ENCODE results near the gene TCEANC2. TPM values are rescaled to one million over a fixed set of nuclear protein-coding genes. Genes with fewer than 3 reads are reported as not detected.
A peak's percentile ranks its signal among the peaks of the same experiment; 100 is the strongest.

TCEANC2 gene
- total RNA-seq, 4 donors from 2014 or later, result 1.9 to 4.3 (median 3.2) TPM

DNA sequence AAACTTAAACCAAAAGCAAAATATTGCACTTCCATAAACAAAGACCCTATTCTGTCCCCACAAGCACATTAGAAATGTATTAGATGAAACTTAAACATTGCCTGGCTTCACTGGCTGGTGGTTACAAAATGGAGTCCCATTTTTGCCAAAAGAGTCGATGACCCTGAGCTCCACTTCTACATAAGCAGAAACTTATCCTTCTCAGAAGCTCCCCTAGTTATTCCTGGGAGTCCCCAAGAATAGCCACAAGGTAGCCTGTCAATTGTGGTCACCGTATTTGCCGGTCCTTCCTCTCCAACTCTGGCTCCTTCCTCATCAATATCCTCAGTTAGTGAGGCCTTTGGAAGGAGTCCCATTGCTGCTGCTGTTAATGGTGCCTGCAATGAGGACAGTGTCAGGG is 62.1 kb downstream of the TCEANC2 start:
- Histone ChIP-seq H3K4me1 (peaks cover 0 to under 1% (median 0%) of the 10 kb centered on the region in 3 donors), H3K36me3 (no peaks in the 10 kb centered on the region), H3K27ac (no peak overlapping the region), H3K4me3 (no peak overlapping the region), H3K9me3 (no peaks in the 10 kb centered on the region), H3K27me3 (peaks cover 0 to 3% (median 0%) of the 10 kb centered on the region in 4 donors)
- TF ChIP-seq, protein P1, sequence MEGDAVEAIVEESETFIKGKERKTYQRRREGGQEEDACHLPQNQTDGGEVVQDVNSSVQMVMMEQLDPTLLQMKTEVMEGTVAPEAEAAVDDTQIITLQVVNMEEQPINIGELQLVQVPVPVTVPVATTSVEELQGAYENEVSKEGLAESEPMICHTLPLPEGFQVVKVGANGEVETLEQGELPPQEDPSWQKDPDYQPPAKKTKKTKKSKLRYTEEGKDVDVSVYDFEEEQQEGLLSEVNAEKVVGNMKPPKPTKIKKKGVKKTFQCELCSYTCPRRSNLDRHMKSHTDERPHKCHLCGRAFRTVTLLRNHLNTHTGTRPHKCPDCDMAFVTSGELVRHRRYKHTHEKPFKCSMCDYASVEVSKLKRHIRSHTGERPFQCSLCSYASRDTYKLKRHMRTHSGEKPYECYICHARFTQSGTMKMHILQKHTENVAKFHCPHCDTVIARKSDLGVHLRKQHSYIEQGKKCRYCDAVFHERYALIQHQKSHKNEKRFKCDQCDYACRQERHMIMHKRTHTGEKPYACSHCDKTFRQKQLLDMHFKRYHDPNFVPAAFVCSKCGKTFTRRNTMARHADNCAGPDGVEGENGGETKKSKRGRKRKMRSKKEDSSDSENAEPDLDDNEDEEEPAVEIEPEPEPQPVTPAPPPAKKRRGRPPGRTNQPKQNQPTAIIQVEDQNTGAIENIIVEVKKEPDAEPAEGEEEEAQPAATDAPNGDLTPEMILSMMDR (IDR thresholded peaks at IDR 0.05), result no peak
- TF ChIP-seq POLR2A (IDR thresholded peaks at IDR 0.05), result no peak
- no peak for DNase-seq
- 88 to 94% methylated on average over 1 to 3 of the region's 3 CpGs for WGBS, 2 donors
- intact Hi-C loops (cut with DNase I), result no loop called here

GRCh38 chr1:54117815-54118563 is 64.6 kb downstream of the TCEANC2 start:
- DNase-seq, result no peak
- TF ChIP-seq POLR2A (IDR thresholded peaks at IDR 0.05), result no peak
- 74 to 79% methylated on average over 9 to 11 of the region's 11 CpGs for WGBS, 2 donors
- Histone ChIP-seq H3K4me1 (peaks cover 6 to 17% (median 11%) of the 10 kb centered on the region in 3 donors), H3K27ac (no peak overlapping the region), H3K27me3 (peaks cover 0 to 13% (median 0%) of the 10 kb centered on the region in 4 donors), H3K9me3 (no peaks in the 10 kb centered on the region), H3K4me3 (no peak overlapping the region), H3K36me3 (no peaks in the 10 kb centered on the region)
- intact Hi-C loops (cut with DNase I), result no loop called here

DNA sequence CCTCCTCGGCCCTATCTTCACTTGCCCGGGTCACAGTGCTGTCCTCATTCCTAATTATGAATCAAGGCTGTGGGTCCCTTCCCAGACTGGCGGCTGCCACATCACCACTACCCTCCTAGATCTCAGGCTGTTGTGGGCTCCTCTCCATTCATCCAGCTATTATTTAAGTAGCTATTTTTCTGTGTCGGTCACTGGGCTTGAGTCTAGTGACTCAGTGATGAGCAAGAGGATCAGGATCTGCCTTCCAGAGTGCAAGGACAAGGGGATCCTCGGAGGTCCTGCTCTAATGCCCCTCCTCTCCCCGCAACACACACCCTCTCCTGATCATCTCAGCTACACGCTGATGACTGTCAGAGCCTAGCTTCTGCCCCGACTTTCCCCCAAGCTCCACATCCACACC is 65.3 kb downstream of the TCEANC2 start:
- H3K27ac ChIP-seq, result no peak overlapping the region
- peaks cover 6 to 17% (median 11%) of the 10 kb centered on the region in 3 donors for H3K4me1 ChIP-seq
- H3K4me3 ChIP-seq, result no peak overlapping the region
- H3K36me3 ChIP-seq, result no peaks in the 10 kb centered on the region
- no peak for TF ChIP-seq POLR2A (IDR thresholded peaks at IDR 0.05)
- TF ChIP-seq, protein P1 (IDR thresholded peaks at IDR 0.05), result no peak
- peaks cover 0 to 13% (median 0%) of the 10 kb centered on the region in 4 donors for H3K27me3 ChIP-seq
- intact Hi-C loops (cut with DNase I), result no loop called here
- H3K9me3 ChIP-seq, result no peaks in the 10 kb centered on the region
- no peak for DNase-seq
- 76 to 82% methylated on average over 8 of the region's 8 CpGs for WGBS, 2 donors

DNA sequence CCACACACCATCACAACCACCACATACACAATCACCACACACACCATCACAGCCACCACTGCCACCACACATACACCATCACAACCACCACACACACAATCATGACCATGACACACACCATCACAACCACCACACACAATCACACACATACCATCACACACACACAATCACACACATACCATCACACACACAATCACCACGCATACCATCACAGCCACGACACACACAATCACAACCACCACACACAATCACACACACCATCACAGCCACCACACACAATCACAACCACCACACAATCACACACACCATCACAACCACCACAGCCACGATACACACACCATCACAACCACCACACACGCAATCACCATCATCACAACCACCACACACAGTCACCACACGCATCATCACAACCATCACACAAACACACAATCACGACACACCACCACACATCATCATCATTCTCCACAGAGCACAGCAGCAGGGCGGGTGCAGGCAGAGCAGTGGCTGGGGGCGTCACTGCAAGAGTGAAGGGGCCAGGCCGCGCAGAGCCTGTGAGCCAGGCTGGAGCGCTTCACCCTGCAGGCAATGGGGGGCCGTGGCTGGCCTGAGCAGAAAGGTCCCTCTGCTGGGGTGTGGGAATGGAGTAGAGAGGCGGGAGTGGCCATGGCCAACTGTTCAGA is 66.8 kb downstream of the TCEANC2 start:
- Histone ChIP-seq H3K27me3 (peaks cover 0 to 13% (median 0%) of the 10 kb centered on the region in 4 donors), H3K4me3 (no peak overlapping the region), H3K27ac (no peak overlapping the region), H3K36me3 (no peaks in the 10 kb centered on the region), H3K4me1 (peaks cover 6 to 17% (median 11%) of the 10 kb centered on the region in 3 donors), H3K9me3 (no peaks in the 10 kb centered on the region)
- intact Hi-C loops (cut with DNase I), result loop anchor here (5.0 kb wide), 1 partner anchor 367 kb away; no protein-coding TSS in a partner anchor
- TF ChIP-seq, protein P1 (IDR thresholded peaks at IDR 0.05), result no peak
- TF ChIP-seq POLR2A (IDR thresholded peaks at IDR 0.05), result no peak
- WGBS, 2 donors, result 90 to 94% methylated on average over 13 of the region's 13 CpGs
- no peak for DNase-seq

DNA sequence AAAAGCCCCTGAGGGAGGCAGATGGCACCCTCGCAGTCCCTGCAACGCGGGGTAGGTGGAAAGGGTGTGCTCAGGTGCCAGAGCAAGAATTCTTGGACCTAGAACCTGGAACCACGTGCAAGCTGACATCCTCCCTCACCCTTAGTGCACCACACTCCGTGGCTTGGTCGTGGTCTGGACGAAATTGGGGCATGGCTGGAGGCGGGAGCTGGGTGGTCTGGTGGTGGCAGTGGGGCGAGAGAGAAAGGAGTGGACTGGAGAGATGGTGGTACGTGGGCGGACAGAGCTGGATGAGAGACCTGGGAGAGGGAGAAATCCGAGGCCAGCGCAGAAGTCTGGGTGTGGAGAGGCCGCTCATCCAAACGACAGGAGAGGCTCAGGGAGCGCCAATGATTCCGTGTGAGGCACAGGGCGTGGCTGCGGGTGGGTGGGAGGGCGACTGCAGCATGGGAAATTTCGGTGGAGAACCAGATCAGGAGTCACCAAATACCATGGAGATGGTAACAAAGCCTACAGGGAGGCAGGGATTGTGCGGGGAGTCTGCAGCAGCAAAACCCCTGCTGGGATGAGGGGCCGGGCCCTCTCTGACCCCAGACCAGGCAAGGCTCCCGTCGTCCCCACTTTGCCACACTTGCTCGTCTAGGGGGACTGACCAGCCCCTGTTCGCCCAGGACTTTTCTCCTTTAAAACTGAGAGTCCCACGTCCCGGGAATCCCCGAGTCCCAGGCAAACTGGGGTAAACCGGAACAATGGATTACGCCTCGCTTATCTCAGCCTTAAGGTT is 67.5 kb downstream of the TCEANC2 start:
- WGBS, 2 donors, result 54 to 61% methylated on average over 19 to 24 of the region's 33 CpGs
- peaks cover 0 to 13% (median 0%) of the 10 kb centered on the region in 4 donors for H3K27me3 ChIP-seq
- H3K27ac ChIP-seq, result no peak overlapping the region
- H3K9me3 ChIP-seq, result no peaks in the 10 kb centered on the region
- H3K4me3 ChIP-seq, result peak overlapping the region in 2 of 4 donors; percentile 11 to 52
- H3K36me3 ChIP-seq, result no peaks in the 10 kb centered on the region
- no peak for DNase-seq
- no peak for TF ChIP-seq POLR2A (IDR thresholded peaks at IDR 0.05)
- intact Hi-C loops (cut with DNase I), result loop anchor here (5.0 kb wide), 1 partner anchor 366 kb away; no protein-coding TSS in a partner anchor
- H3K4me1 ChIP-seq, result peaks cover 6 to 17% (median 11%) of the 10 kb centered on the region in 3 donors

Data from esophagus squamous epithelium (tissue), 5 donors.